Neural cell (in vitro differentiated cells): ENCODE data around the gene RANBP3.

Experiments
- EP300 ChIP-seq: fragments of 450-650 bp; conservative IDR thresholded peaks from 2 replicates; pipeline ENCODE4 v1.6.1; 2014; ENCODE audit warnings: antibody characterized with exemption, mild to moderate bottlenecking, moderate library complexity; ENCODE audit not compliant: poor library complexity, severe bottlenecking
- EZH2 ChIP-seq: fragments of 200-600, 300-800 bp; shearing (Covaris generic), sonication (generic); IDR thresholded peaks from 2 replicates; pipeline ENCODE4 v1.6.1; 2014; ENCODE audit warnings: antibody characterized with exemption, low read length, borderline replicate concordance, mild to moderate bottlenecking; ENCODE audit not compliant: insufficient read depth, poor library complexity, severe bottlenecking
- MXI1 ChIP-seq: fragments of 450-650 bp; conservative IDR thresholded peaks from 2 replicates; pipeline ENCODE4 v1.6.1; 2014; ENCODE audit warnings: antibody characterized with exemption, mild to moderate bottlenecking; ENCODE audit not compliant: poor library complexity, severe bottlenecking
- POLR2AphosphoS5 ChIP-seq: IDR thresholded peaks from 2 replicates; pipeline ENCODE4 v1.6.1; 2012
- RAD21 ChIP-seq: fragments of 450-650 bp; conservative IDR thresholded peaks from 2 replicates; pipeline ENCODE4 v1.6.1; 2014; ENCODE audit warnings: antibody characterized with exemption, mild to moderate bottlenecking, moderate library complexity
- REST ChIP-seq: IDR thresholded peaks from 2 replicates; pipeline ENCODE4 v1.6.1; 2012; ENCODE audit warnings: borderline replicate concordance
- SMC3 ChIP-seq: fragments of 450-650 bp; conservative IDR thresholded peaks from 2 replicates; pipeline ENCODE4 v1.6.1; 2014; ENCODE audit warnings: antibody characterized with exemption, mild to moderate bottlenecking, moderate library complexity; ENCODE audit not compliant: poor library complexity
- TAF1 ChIP-seq: IDR thresholded peaks from 2 replicates; pipeline ENCODE4 v1.6.1; 2012; ENCODE audit warnings: low read depth
- TF ChIP-seq, protein P1 (sequence below): fragments of 450-650 bp; IDR thresholded peaks from 2 replicates; pipeline ENCODE4 v1.5.1; 2014; ENCODE audit warnings: antibody characterized with exemption, mild to moderate bottlenecking, moderate library complexity; ENCODE audit not compliant: poor library complexity, severe bottlenecking

- TF ChIP-seq, protein P1, sequence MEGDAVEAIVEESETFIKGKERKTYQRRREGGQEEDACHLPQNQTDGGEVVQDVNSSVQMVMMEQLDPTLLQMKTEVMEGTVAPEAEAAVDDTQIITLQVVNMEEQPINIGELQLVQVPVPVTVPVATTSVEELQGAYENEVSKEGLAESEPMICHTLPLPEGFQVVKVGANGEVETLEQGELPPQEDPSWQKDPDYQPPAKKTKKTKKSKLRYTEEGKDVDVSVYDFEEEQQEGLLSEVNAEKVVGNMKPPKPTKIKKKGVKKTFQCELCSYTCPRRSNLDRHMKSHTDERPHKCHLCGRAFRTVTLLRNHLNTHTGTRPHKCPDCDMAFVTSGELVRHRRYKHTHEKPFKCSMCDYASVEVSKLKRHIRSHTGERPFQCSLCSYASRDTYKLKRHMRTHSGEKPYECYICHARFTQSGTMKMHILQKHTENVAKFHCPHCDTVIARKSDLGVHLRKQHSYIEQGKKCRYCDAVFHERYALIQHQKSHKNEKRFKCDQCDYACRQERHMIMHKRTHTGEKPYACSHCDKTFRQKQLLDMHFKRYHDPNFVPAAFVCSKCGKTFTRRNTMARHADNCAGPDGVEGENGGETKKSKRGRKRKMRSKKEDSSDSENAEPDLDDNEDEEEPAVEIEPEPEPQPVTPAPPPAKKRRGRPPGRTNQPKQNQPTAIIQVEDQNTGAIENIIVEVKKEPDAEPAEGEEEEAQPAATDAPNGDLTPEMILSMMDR = no peak
- TF ChIP-seq EZH2 (no peak), EP300 (no peak), TAF1 (no peak), RAD21 (no peak), POLR2AphosphoS5 (no peak), REST (no peak), SMC3 (no peak), MXI1 (no peak)
These were observed 39.6 kb upstream of the RANBP3 start for GRCh38 chr19:6017576-6017975.
